ENCODE results near the gene SMG6.
A peak's percentile ranks its signal among the peaks of the same experiment; 100 is the strongest.

The SMG6 gene

GRCh38 chr17:2157081-2157480 lies 146.5 kb downstream of the SMG6 start (continued):
- TF ChIP-seq PATZ1 (CRISPR knock-in tag; IDR thresholded peaks at IDR 0.05; ENCODE audit: borderline replicate concordance), result no peak

GRCh38 chr17:2156666-2157065 lies 146.9 kb downstream of the SMG6 start:
- no peak; the same call in 2 of the 3 replicates for ATAC-seq
- TF ChIP-seq ZC3H10 (CRISPR knock-in tag; IDR thresholded peaks at IDR 0.05) (no peak), SNAI2 (CRISPR knock-in tag; IDR thresholded peaks at IDR 0.05) (no peak), ARNTL (CRISPR knock-in tag; IDR thresholded peaks at IDR 0.05; ENCODE audit: borderline replicate concordance, low read depth) (no peak), ZNF8 (CRISPR knock-in tag; IDR thresholded peaks at IDR 0.05) (no peak), TOX (CRISPR knock-in tag; IDR thresholded peaks at IDR 0.05; ENCODE audit: borderline replicate concordance) (no peak), GLIS3 (CRISPR knock-in tag; IDR thresholded peaks at IDR 0.05) (no peak), CSRNP3 (CRISPR knock-in tag; IDR thresholded peaks at IDR 0.05) (no peak), ZFP30 (CRISPR knock-in tag; IDR thresholded peaks at IDR 0.05) (no peak), PPARA (CRISPR knock-in tag; IDR thresholded peaks at IDR 0.05; ENCODE audit: borderline replicate concordance) (no peak), ESRRG (CRISPR knock-in tag; IDR thresholded peaks at IDR 0.05) (no peak), TSHZ2 (CRISPR knock-in tag; IDR thresholded peaks at IDR 0.05) (no peak), CSDC2 (CRISPR knock-in tag; IDR thresholded peaks at IDR 0.05) (no peak), ISL1 (CRISPR knock-in tag; IDR thresholded peaks at IDR 0.05) (no peak), ZNF70 (CRISPR knock-in tag; IDR thresholded peaks at IDR 0.05) (no peak), ZFP3 (CRISPR knock-in tag; IDR thresholded peaks at IDR 0.05) (no peak), TCF4 (CRISPR knock-in tag; IDR thresholded peaks at IDR 0.05; ENCODE audit: borderline replicate concordance) (no peak)

- TF ChIP-seq GLIS3 (CRISPR knock-in tag; IDR thresholded peaks at IDR 0.05) (no peak), SNAI2 (CRISPR knock-in tag; IDR thresholded peaks at IDR 0.05) (no peak), CREB5 (CRISPR knock-in tag; IDR thresholded peaks at IDR 0.05; ENCODE audit: low read depth) (no peak), ZNF70 (CRISPR knock-in tag; IDR thresholded peaks at IDR 0.05) (0 out of 2 replicates have a peak, but pooled peaks have one; percentile 12), BACH2 (CRISPR knock-in tag; IDR thresholded peaks at IDR 0.05; ENCODE audit: borderline replicate concordance) (no peak), CSRNP3 (CRISPR knock-in tag; IDR thresholded peaks at IDR 0.05) (no peak), ZC3H10 (CRISPR knock-in tag; IDR thresholded peaks at IDR 0.05) (no peak), ISL1 (CRISPR knock-in tag; IDR thresholded peaks at IDR 0.05) (no peak), ZFP30 (CRISPR knock-in tag; IDR thresholded peaks at IDR 0.05) (no peak), TCF4 (CRISPR knock-in tag; IDR thresholded peaks at IDR 0.05; ENCODE audit: borderline replicate concordance) (peak; percentile 38; the same call in 1 of the 2 replicates), ARNTL (CRISPR knock-in tag; IDR thresholded peaks at IDR 0.05; ENCODE audit: borderline replicate concordance, low read depth) (no peak), TSHZ2 (CRISPR knock-in tag; IDR thresholded peaks at IDR 0.05) (peak; percentile 43; the same call in 1 of the 2 replicates), PATZ1 (CRISPR knock-in tag; IDR thresholded peaks at IDR 0.05; ENCODE audit: borderline replicate concordance) (no peak), PPARA (CRISPR knock-in tag; IDR thresholded peaks at IDR 0.05; ENCODE audit: borderline replicate concordance) (no peak)
- peak; percentile 78 for ATAC-seq
These were observed 148.0 kb downstream of the SMG6 start for GRCh38 chr17:2155573-2155972.
